ENCODE data around the gene NECTIN1.

GRCh38 chr11:119638851-119639250, 90.1 kb downstream of the NECTIN1 start:
- TF ChIP-seq CTCF (IDR thresholded peaks at IDR 0.05) (no peak), POLR2A (IDR thresholded peaks at IDR 0.05) (no peak)
